GM12891 (cell line): ENCODE measurements around the gene SASH1.

Source experiments
- DNase-seq: peaks from one replicate; pipeline ENCODE4 v3.0.0; 2011; ENCODE audit warnings: low spot score; ENCODE audit not compliant: insufficient read length
- FAIRE-seq: peaks from 2 replicates; lab custom pipeline; 2011; peaks lifted over from hg19 to GRCh38; lab: Jason Lieb, UNC
- PAX5 ChIP-seq: IDR thresholded peaks from 2 replicates; pipeline ENCODE4 v1.6.1; 2011; ENCODE audit warnings: low read length, moderate library complexity, mild to moderate bottlenecking; ENCODE audit not compliant: insufficient read depth, severe bottlenecking
- POLR2A ChIP-seq: IDR thresholded peaks from 2 replicates; pipeline ENCODE4 v1.6.1; 2011; ENCODE audit warnings: low read depth, low read length, control low read depth
- POLR2AphosphoS5 ChIP-seq: IDR thresholded peaks from 2 replicates; pipeline ENCODE4 v1.6.1; 2011; ENCODE audit warnings: low read depth, low read length, control low read depth
- POU2F2 ChIP-seq: IDR thresholded peaks from 2 replicates; pipeline ENCODE4 v1.6.1; 2011; ENCODE audit warnings: low read depth, mild to moderate bottlenecking, control low read depth, low read length, moderate library complexity
- SPI1 ChIP-seq: IDR thresholded peaks from 2 replicates; pipeline ENCODE4 v1.6.1; 2011; ENCODE audit warnings: low read depth, low read length, control low read depth
- TAF1 ChIP-seq: IDR thresholded peaks from 2 replicates; pipeline ENCODE4 v1.6.1; 2011; ENCODE audit warnings: low read depth, low read length, control low read depth

Gene SASH1

GRCh38 chr6:148530394-148530953 is 187.8 kb downstream of the SASH1 start:
- no peak for DNase-seq
- TF ChIP-seq POU2F2: peak; percentile 67; the same call in 1 of the 2 replicates
- TF ChIP-seq SPI1: no peak
- no peak for FAIRE-seq

- FAIRE-seq (no peak), DNase-seq (no peak)
- no peak for TF ChIP-seq TAF1
- TF ChIP-seq POLR2A: no peak
- TF ChIP-seq PAX5: no peak
- no peak for TF ChIP-seq SPI1
- TF ChIP-seq POU2F2: no peak
- no peak for TF ChIP-seq POLR2AphosphoS5
These were observed 188.3 kb downstream of the SASH1 start for GRCh38 chr6:148530976-148531375.

- FAIRE-seq (no peak), DNase-seq (no peak)
- TF ChIP-seq PAX5 (no peak), SPI1 (no peak), POLR2AphosphoS5 (no peak), POU2F2 (no peak), POLR2A (no peak), TAF1 (no peak)
These were observed 190.1 kb downstream of the SASH1 start for GRCh38 chr6:148532698-148533097.

GRCh38 chr6:148533309-148534107 is 190.9 kb downstream of the SASH1 start:
- DNase-seq: no peak
- FAIRE-seq: no peak
- TF ChIP-seq SPI1 (no peak), PAX5 (no peak)

GRCh38 chr6:148534871-148535270 is 192.2 kb downstream of the SASH1 start:
- no peak for DNase-seq
- no peak for FAIRE-seq
- TF ChIP-seq PAX5 (no peak), POLR2AphosphoS5 (no peak), SPI1 (no peak), POU2F2 (no peak), TAF1 (no peak), POLR2A (no peak)

GRCh38 chr6:148535381-148535780 is 192.7 kb downstream of the SASH1 start:
- FAIRE-seq: no peak
- TF ChIP-seq TAF1 (no peak), SPI1 (no peak), POLR2A (no peak), POU2F2 (no peak), POLR2AphosphoS5 (no peak), PAX5 (no peak)
- no peak for DNase-seq

- no peak for DNase-seq
- no peak for FAIRE-seq
- TF ChIP-seq TAF1 (no peak), POLR2AphosphoS5 (no peak), PAX5 (no peak), SPI1 (no peak), POU2F2 (no peak), POLR2A (no peak)
These were observed 193.3 kb downstream of the SASH1 start for GRCh38 chr6:148535976-148536375.

- TF ChIP-seq TAF1 (no peak), PAX5 (no peak), POLR2AphosphoS5 (no peak), SPI1 (no peak), POU2F2 (no peak)
- DNase-seq: no peak
- no peak for FAIRE-seq
These were observed 195.9 kb downstream of the SASH1 start for GRCh38 chr6:148538261-148539190.

GRCh38 chr6:148543540-148543939 is 200.9 kb downstream of the SASH1 start:
- TF ChIP-seq PAX5 (no peak), POU2F2 (no peak), POLR2AphosphoS5 (no peak), SPI1 (no peak), TAF1 (no peak), POLR2A (no peak)
- DNase-seq (no peak), FAIRE-seq (no peak)

- DNase-seq: no peak
- TF ChIP-seq PAX5 (no peak), POLR2A (no peak), POU2F2 (no peak), TAF1 (no peak), POLR2AphosphoS5 (no peak), SPI1 (no peak)
- no peak for FAIRE-seq
These were observed 201.8 kb downstream of the SASH1 start for GRCh38 chr6:148544421-148544820.
